SU-DHL-6 (cell line): Measurements from ENCODE around the gene MALSU1.

Experiments used
- H2AFZ ChIP-seq: fragments of 200-600 bp; sonication (generic); 2 replicates; pipeline ENCODE4 v1.6.1; 2014; ENCODE audit warnings: low read depth, mild to moderate bottlenecking, moderate library complexity, mixed read lengths, antibody characterized with exemption, low read length; ENCODE audit not compliant: severe bottlenecking
- H3F3A ChIP-seq: fragments of 200-600 bp; shearing (Covaris generic); 2 replicates; pipeline ENCODE4 v1.6.0; 2016; ENCODE audit warnings: antibody characterized with exemption, mild to moderate bottlenecking; ENCODE audit not compliant: insufficient read depth
- H3K27ac ChIP-seq: fragments of 200-600 bp; sonication (generic); 2 replicates; pipeline ENCODE4 v1.5.1; 2016; ENCODE audit warnings: low read depth, mild to moderate bottlenecking, low read length, moderate library complexity, mixed read lengths
- H3K27me3 ChIP-seq: fragments of 200-600 bp; sonication (generic), shearing (Covaris generic); 2 replicates; pipeline ENCODE4 v1.6.0; 2014; ENCODE audit warnings: mild to moderate bottlenecking, low read length
- H3K36me3 ChIP-seq: fragments of 200-600 bp; sonication (generic); 2 replicates; pipeline ENCODE4 v1.6.1; 2014; ENCODE audit warnings: mild to moderate bottlenecking, low read length, mixed read lengths
- H3K4me2 ChIP-seq: fragments of 300-600, 200-600 bp; shearing (Covaris generic), sonication (generic); 2 replicates; pipeline ENCODE4 v1.6.0; 2014; ENCODE audit warnings: low read length, low read depth, mild to moderate bottlenecking; ENCODE audit not compliant: poor library complexity, severe bottlenecking
- H3K4me3 ChIP-seq: fragments of 200-600 bp; sonication (generic); 2 replicates; pipeline ENCODE4 v1.5.1; 2014; ENCODE audit warnings: antibody characterized with exemption, low read length, mild to moderate bottlenecking, mixed read lengths; ENCODE audit not compliant: insufficient read depth, poor library complexity, severe bottlenecking
- H3K79me2 ChIP-seq: fragments of 200-600 bp; sonication (generic); 2 replicates; pipeline ENCODE4 v1.6.1; 2014; ENCODE audit warnings: mild to moderate bottlenecking, low read length, moderate library complexity; ENCODE audit not compliant: insufficient read depth
- H3K9ac ChIP-seq: fragments of 200-600 bp; sonication (generic); 2 replicates; pipeline ENCODE4 v1.7.0; 2014; ENCODE audit warnings: mild to moderate bottlenecking, low read length
- H3K9me2 ChIP-seq: fragments of 200-600 bp; sonication (generic); replicated peaks from 2 replicates; pipeline ENCODE4 v1.6.1; 2014; ENCODE audit warnings: low read length; ENCODE audit not compliant: insufficient read depth
- H3K9me3 ChIP-seq: fragments of 200-600 bp; sonication (generic); 2 replicates; pipeline ENCODE4 v1.6.1; 2014; ENCODE audit warnings: low read length, mixed read lengths; ENCODE audit not compliant: insufficient read depth
- H4K20me1 ChIP-seq: fragments of 200-600 bp; sonication (generic); 2 replicates; pipeline ENCODE4 v1.6.1; 2014; ENCODE audit warnings: low read depth, mild to moderate bottlenecking, antibody characterized with exemption, low read length, moderate library complexity, mixed read lengths
- CTCF ChIP-seq: fragments of 200-600 bp; sonication (generic); IDR thresholded peaks from one replicate; pipeline ENCODE4 v1.5.1; 2017; ENCODE audit warnings: antibody characterized with exemption, mild to moderate bottlenecking, low read length, moderate library complexity; ENCODE audit not compliant: insufficient read depth, poor library complexity, severe bottlenecking
- EZH2phosphoT487 ChIP-seq: fragments of 200-600 bp; sonication (generic), shearing (Covaris generic); conservative IDR thresholded peaks from 2 replicates; pipeline ENCODE4 v1.6.1; 2018; ENCODE audit warnings: mild to moderate bottlenecking, antibody characterized with exemption, low read length, moderate library complexity, mixed read lengths

Gene MALSU1

GRCh38 chr7:23334482-23335056, 35.4 kb downstream of the MALSU1 start:
- no peaks in the 10 kb centered on the region for H3K27me3 ChIP-seq
- no peak overlapping the region for H2AFZ ChIP-seq
- TF ChIP-seq CTCF, result no peak
- TF ChIP-seq EZH2phosphoT487, result no peak
- no peak overlapping the region for H3K9ac ChIP-seq
- no peak overlapping the region for H3K27ac ChIP-seq
- no peaks in the 10 kb centered on the region for H3K9me2 ChIP-seq
- no peaks in the 10 kb centered on the region for H3K9me3 ChIP-seq
- peaks cover 75% of the 10 kb centered on the region for H3K36me3 ChIP-seq
- H3K4me3 ChIP-seq, result no peak overlapping the region
- H3K79me2 ChIP-seq, result peaks cover 3% of the 10 kb centered on the region; the same call in 1 of the 2 replicates
- peaks cover 20% of the 10 kb centered on the region for H3F3A ChIP-seq
- H4K20me1 ChIP-seq, result no peaks in the 10 kb centered on the region
- H3K4me2 ChIP-seq, result no peak overlapping the region

GRCh38 chr7:23335136-23335535, 36.0 kb downstream of the MALSU1 start:
- Histone ChIP-seq H3K9me2 (no peaks in the 10 kb centered on the region), H3K4me2 (no peak overlapping the region), H4K20me1 (no peaks in the 10 kb centered on the region), H3K27me3 (no peaks in the 10 kb centered on the region), H2AFZ (no peak overlapping the region), H3K9ac (no peak overlapping the region), H3K36me3 (peaks cover 78% of the 10 kb centered on the region), H3K9me3 (no peaks in the 10 kb centered on the region), H3K27ac (no peak overlapping the region), H3F3A (peaks cover 24% of the 10 kb centered on the region), H3K4me3 (no peak overlapping the region), H3K79me2 (no peaks in the 10 kb centered on the region)
- TF ChIP-seq EZH2phosphoT487 (no peak), CTCF (no peak)

- H3K36me3 ChIP-seq, result peaks cover 83% of the 10 kb centered on the region
- H3K27ac ChIP-seq, result no peak overlapping the region
- no peaks in the 10 kb centered on the region for H3K9me2 ChIP-seq
- no peaks in the 10 kb centered on the region for H3K9me3 ChIP-seq
- H3K4me3 ChIP-seq, result no peak overlapping the region
- H2AFZ ChIP-seq, result no peak overlapping the region
- no peaks in the 10 kb centered on the region for H3K27me3 ChIP-seq
- no peaks in the 10 kb centered on the region for H3K79me2 ChIP-seq
- H3F3A ChIP-seq, result peaks cover 24% of the 10 kb centered on the region
- H4K20me1 ChIP-seq, result no peaks in the 10 kb centered on the region
- no peak overlapping the region for H3K9ac ChIP-seq
- H3K4me2 ChIP-seq, result no peak overlapping the region
- TF ChIP-seq CTCF, result no peak
- TF ChIP-seq EZH2phosphoT487, result no peak
These were observed 36.5 kb downstream of the MALSU1 start for GRCh38 chr7:23335621-23336020.
